Skeletal muscle satellite cell (primary cell): Measurements from ENCODE around the gene CCDC43. TPM values are rescaled to one million over a fixed set of nuclear protein-coding genes. Genes with fewer than 3 reads are reported as not detected.
"Not testable (repeated sequence)": the region's sequence is repeated elsewhere in the genome, so short reads cannot be mapped to it uniquely, and the experiment has no call there.

Experiments
- H3K27me3 ChIP-seq: 2 replicates; pipeline ENCODE4 v1.7.0; 2013; ENCODE audit warnings: low read length; ENCODE audit not compliant: control insufficient read depth, insufficient read depth
- H3K36me3 ChIP-seq: 2 replicates; pipeline ENCODE4 v1.7.0; 2013; ENCODE audit warnings: mild to moderate bottlenecking, control low read depth, low read length; ENCODE audit not compliant: insufficient read depth
- H3K4me1 ChIP-seq: 2 replicates; pipeline ENCODE4 v1.7.0; 2013; ENCODE audit warnings: low read length; ENCODE audit not compliant: control insufficient read depth, insufficient read depth
- H3K4me2 ChIP-seq: 2 replicates; pipeline ENCODE4 v1.7.0; 2013; ENCODE audit warnings: mild to moderate bottlenecking, low read length
- H3K4me3 ChIP-seq: 2 replicates; pipeline ENCODE4 v1.7.0; 2013; ENCODE audit warnings: low read length
- H3K9ac ChIP-seq: 2 replicates; pipeline ENCODE4 v1.7.0; 2013; ENCODE audit warnings: mild to moderate bottlenecking, low read depth, low read length, moderate library complexity
- H3K9me3 ChIP-seq: replicated peaks from 2 replicates; pipeline ENCODE4 v1.7.0; 2013; ENCODE audit warnings: mild to moderate bottlenecking, control low read depth, low read length
- total RNA-seq: library from RNA; depleted of rRNA; stranded (reverse); fragments of >200 nt; gene quantifications from 2 replicates; pipeline ENCODE4 v1.2.3, GENCODE V29; 2012; rRNA removed

The CCDC43 gene, protein sequence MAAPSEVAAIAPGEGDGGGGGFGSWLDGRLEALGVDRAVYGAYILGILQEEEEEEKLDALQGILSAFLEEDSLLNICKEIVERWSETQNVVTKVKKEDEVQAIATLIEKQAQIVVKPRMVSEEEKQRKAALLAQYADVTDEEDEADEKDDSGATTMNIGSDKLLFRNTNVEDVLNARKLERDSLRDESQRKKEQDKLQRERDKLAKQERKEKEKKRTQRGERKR
- 33.4 and 41.6 TPM in 2 replicates for total RNA-seq

GRCh38 chr17:44689477-44690217, at the start of gene CCDC43:
CCDC43 (minus strand) TSS chr17:44689776; CDS start chr17:44689753, 23 bp downstream.
- H3K4me3 ChIP-seq = peak within 1 kb of the TSS; percentile 98
- no peaks in the 10 kb centered on the region for H3K36me3 ChIP-seq
- peaks cover 8% of the 10 kb centered on the region for H3K4me1 ChIP-seq
- no peaks in the 10 kb centered on the region for H3K9me3 ChIP-seq
- peak within 1 kb of the TSS; percentile 94 for H3K4me2 ChIP-seq
- no peaks in the 10 kb centered on the region for H3K27me3 ChIP-seq
- peak within 1 kb of the TSS; percentile 94 for H3K9ac ChIP-seq

- Histone ChIP-seq H3K27me3 (no peaks in the 10 kb centered on the region), H3K4me2 (no peak overlapping the region), H3K9me3 (no peaks in the 10 kb centered on the region), H3K36me3 (peaks cover 9% of the 10 kb centered on the region), H3K9ac (no peak overlapping the region), H3K4me3 (no peak overlapping the region), H3K4me1 (no peaks in the 10 kb centered on the region)
Observed at GRCh38 chr17:44738214-44738906, 48.8 kb upstream of the CCDC43 start.

GRCh38 chr17:44736551-44737240, 47.1 kb upstream of the CCDC43 start:
- H3K27me3 ChIP-seq = no peaks in the 10 kb centered on the region
- no peak overlapping the region for H3K4me3 ChIP-seq
- no peaks in the 10 kb centered on the region for H3K4me1 ChIP-seq
- no peak overlapping the region for H3K9ac ChIP-seq
- H3K9me3 ChIP-seq = no peaks in the 10 kb centered on the region
- no peak overlapping the region for H3K4me2 ChIP-seq
- peaks cover 15% of the 10 kb centered on the region for H3K36me3 ChIP-seq

- Histone ChIP-seq H3K9ac (no peak overlapping the region), H3K4me3 (no peak overlapping the region), H3K27me3 (no peaks in the 10 kb centered on the region), H3K36me3 (peaks cover 15% of the 10 kb centered on the region), H3K4me2 (no peak overlapping the region), H3K4me1 (no peaks in the 10 kb centered on the region), H3K9me3 (no peaks in the 10 kb centered on the region)
Observed at GRCh38 chr17:44734272-44734671, 44.7 kb upstream of the CCDC43 start.

GRCh38 chr17:44733753-44734152, 44.2 kb upstream of the CCDC43 start:
- H3K4me3 ChIP-seq = no peak overlapping the region
- H3K9ac ChIP-seq = no peak overlapping the region
- no peaks in the 10 kb centered on the region for H3K4me1 ChIP-seq
- H3K9me3 ChIP-seq = no peaks in the 10 kb centered on the region
- H3K4me2 ChIP-seq = no peak overlapping the region
- no peaks in the 10 kb centered on the region for H3K27me3 ChIP-seq
- peaks cover 14% of the 10 kb centered on the region for H3K36me3 ChIP-seq

DNA sequence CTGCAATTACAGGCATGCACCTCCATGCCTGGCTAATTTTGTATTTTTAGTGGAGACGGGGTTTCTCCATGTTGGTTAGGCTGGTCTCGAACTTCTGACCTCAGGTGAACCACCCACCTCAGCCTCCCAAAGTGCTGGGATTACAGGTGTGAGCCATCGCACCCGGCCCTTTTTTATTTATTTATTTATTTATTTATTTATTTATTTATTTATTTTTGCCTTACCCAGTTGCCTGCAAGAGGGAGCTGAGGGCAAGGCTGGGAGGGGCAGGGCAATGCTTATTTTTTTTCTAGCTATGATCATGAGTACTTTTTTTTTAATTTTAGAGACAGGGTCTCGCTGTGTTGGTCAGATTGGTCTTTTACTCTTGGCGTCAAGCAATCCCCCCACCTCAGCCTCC, 36.5 kb upstream of the CCDC43 start:
- H3K4me1 ChIP-seq, H3K9me3 ChIP-seq, H3K4me2 ChIP-seq, H3K4me3 ChIP-seq, H3K27me3 ChIP-seq, H3K9ac ChIP-seq: not testable (repeated sequence)
- H3K36me3 ChIP-seq = peaks cover 18% of the 10 kb centered on the region

DNA sequence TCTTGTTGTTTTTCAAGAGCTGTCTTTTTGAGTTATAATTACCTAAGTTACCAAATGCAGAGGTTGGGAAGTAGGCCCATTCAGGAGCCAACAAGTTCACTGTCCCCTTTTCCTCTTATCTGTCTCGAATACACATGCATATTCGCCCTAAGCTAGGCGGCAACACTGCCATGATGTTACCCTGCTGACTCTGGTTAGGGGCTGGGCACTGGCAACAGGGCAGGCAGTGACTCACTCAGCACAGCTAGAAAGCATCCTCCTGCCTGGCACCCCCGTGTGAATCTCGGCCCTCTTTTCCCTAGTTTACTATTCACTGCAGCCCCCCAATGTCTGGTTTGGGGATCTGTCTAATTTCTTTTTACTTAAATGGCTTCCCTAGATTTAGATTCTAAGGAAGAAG, 32.7 kb upstream of the CCDC43 start:
- peaks cover 12% of the 10 kb centered on the region for H3K36me3 ChIP-seq

GRCh38 chr17:44719444-44719843, 29.9 kb upstream of the CCDC43 start:
- Histone ChIP-seq H3K9me3 (no peaks in the 10 kb centered on the region), H3K4me3 (no peak overlapping the region), H3K4me2 (no peak overlapping the region), H3K4me1 (no peaks in the 10 kb centered on the region), H3K36me3 (peaks cover 3% of the 10 kb centered on the region), H3K9ac (no peak overlapping the region), H3K27me3 (no peaks in the 10 kb centered on the region)

More for the DNA sequence above, 32.7 kb upstream of the CCDC43 start:
- Histone ChIP-seq H3K27me3 (no peaks in the 10 kb centered on the region), H3K9me3 (no peaks in the 10 kb centered on the region), H3K4me1 (no peaks in the 10 kb centered on the region), H3K9ac (no peak overlapping the region), H3K4me2 (no peak overlapping the region), H3K4me3 (no peak overlapping the region)

DNA sequence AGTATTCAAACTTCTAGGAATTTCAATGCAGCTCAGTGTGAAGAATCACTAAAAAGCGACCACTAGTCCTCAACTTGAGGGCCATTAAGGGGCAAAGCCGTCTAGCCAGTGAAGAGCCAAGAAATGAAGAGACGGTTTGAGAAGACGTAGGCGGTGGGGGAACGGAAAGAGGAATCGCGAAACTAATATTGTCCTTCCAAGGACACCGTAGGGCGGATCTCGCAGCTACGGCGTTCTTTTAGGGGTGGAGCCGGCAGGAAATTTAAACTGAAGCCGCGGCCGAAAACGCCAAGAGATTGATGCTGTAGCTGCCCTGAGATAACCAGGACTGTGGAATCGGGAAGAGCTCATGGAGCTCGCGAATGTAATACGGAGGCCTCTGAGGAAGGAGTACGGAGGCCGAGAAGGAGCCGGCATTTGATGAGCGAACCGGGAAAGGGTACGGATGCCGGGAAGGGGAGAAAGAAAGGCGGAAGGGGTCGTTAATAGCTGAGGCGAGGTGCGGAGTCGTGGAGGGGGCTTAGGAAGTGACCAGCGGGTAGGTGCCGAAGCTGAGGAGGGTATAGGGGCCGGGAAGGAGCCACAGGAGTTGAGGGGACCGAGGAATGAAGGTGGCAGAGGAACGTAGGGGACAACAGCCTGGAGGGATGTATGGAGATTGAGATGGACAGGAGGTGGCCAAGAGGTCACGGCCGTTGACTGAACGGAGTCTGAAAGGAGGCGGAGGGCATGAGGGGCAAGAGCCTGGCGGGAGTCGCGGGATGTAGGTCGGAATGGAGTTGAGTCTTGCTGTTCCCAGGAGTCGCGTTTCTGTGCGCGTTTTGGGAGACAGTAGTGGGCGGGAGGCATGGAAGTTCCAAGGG, 19.1 kb upstream of the CCDC43 start, which contains the start of gene DBF4B:
Gene DBF4B (plus strand): TSS at position 265 of the 863 bp plus-strand sequence. CDS start 156 bp downstream, at position 421.
- no peaks in the 10 kb centered on the region for H3K27me3 ChIP-seq
- H3K4me1 ChIP-seq = peaks cover 18% of the 10 kb centered on the region
- H3K9ac ChIP-seq = peak within 1 kb of the TSS; percentile 85
- peak within 1 kb of the TSS; percentile 89 for H3K4me3 ChIP-seq
- H3K36me3 ChIP-seq = peaks cover 3% of the 10 kb centered on the region
- H3K4me2 ChIP-seq = peak within 1 kb of the TSS; percentile 81
- H3K9me3 ChIP-seq = no peaks in the 10 kb centered on the region

DNA sequence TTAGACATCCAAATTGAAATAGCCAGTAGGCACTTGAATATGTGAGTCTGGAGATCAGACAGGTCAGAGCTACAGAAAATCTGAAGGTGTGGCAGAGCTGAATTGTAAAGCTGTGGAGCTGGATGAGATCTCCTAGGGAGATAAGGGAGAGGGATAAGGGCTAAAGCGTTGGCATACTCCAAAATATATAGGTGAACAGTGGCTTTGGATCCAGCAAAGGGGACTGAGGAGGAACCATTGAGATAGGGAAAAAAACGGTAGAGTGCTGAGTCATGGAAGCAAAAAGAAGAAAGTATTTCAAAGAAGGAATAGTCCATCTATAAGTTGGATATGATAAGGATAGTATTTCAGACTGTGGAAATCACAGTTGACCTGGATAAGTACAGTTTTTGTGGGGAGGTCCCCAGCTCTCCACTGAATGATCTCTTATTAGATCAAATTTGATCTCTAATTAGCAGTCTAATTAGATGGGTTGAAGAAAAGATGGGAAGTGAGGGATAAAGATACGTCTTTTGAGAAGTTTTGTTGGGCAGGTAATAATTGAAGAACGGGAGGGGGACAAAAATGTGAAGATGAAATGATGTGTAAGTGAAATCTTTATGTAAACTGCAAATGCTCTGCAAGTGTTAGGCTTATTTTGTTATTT, 18.3 kb upstream of the CCDC43 start:
- H3K9ac ChIP-seq = peak overlapping the region; percentile 85
- H3K27me3 ChIP-seq = no peaks in the 10 kb centered on the region
- H3K4me2 ChIP-seq = peak overlapping the region; percentile 81
- H3K4me1 ChIP-seq = peaks cover 18% of the 10 kb centered on the region
- no peaks in the 10 kb centered on the region for H3K9me3 ChIP-seq
- peak overlapping the region; percentile 89 for H3K4me3 ChIP-seq
- no peaks in the 10 kb centered on the region for H3K36me3 ChIP-seq
